ENCODE data around the gene PDE8B. TPM values are rescaled to one million over a fixed set of nuclear protein-coding genes. Genes with fewer than 3 reads are reported as not detected.

The PDE8B gene
- total RNA-seq, 1 experiment from 2014 or later: 0.17 TPM

- POLR2A ChIA-PET: no interaction called here
Observed at GRCh38 chr5:77308154-77308960, 97.9 kb downstream of the PDE8B start.

More at GRCh38 chr5:77308154-77308960, 97.9 kb downstream of the PDE8B start:
- no peak overlapping the region for H3K9ac ChIP-seq (ENCODE audit: low read length)
- H3K27me3 ChIP-seq (ENCODE audit: insufficient read depth, low read length): no peaks in the 10 kb centered on the region
- no peak for TF ChIP-seq REST (IDR thresholded peaks at IDR 0.05; ENCODE audit: low read depth)
- no peak overlapping the region for H3K4me3 ChIP-seq (replicated peaks in 1 of 2; ENCODE audit: low read depth in 1 of 2, low read length in 2 of 2)
- H3K4me1 ChIP-seq (ENCODE audit: control insufficient read depth in 1 of 2, insufficient read depth in 2 of 2, low read length in 2 of 2): no peaks in the 10 kb centered on the region
- no peaks in the 10 kb centered on the region for H3K9me2 ChIP-seq (ENCODE audit: insufficient read depth)
- H2AFZ ChIP-seq (ENCODE audit: low read depth, low read length, poor library complexity, severe bottlenecking): no peak overlapping the region
- no peaks in the 10 kb centered on the region for H4K20me1 ChIP-seq (ENCODE audit: insufficient read depth)
- DNase-seq (ENCODE audit: low read depth, low spot score): no peak
- no peaks in the 10 kb centered on the region for H3K36me3 ChIP-seq (ENCODE audit: control insufficient read depth in 1 of 2, insufficient read depth in 2 of 2, low read length in 2 of 2)
- CTCF ChIA-PET: no interaction called here
- no peaks in the 10 kb centered on the region for H3K9me3 ChIP-seq (ENCODE audit: control insufficient read depth in 1 of 2, insufficient read depth in 1 of 2, low read depth in 1 of 2, low read length in 2 of 2)
- RAD21 ChIA-PET (ENCODE audit: low non-redundant PET in 1 of 2, low total read pairs in 2 of 2, uncharacterized antibody in 2 of 2, unreplicated experiment in 2 of 2): no interaction called here
- no peak overlapping the region for H3K4me2 ChIP-seq (ENCODE audit: low read length)
- no peak overlapping the region for H3K27ac ChIP-seq (ENCODE audit: low read depth, low read length)
- H3K79me2 ChIP-seq (ENCODE audit: insufficient read depth, low read length): no peaks in the 10 kb centered on the region
- ATAC-seq: no peak
- no TSS peak for BruUV-seq (replicated peaks)
- intact Hi-C loops (cut with micrococcal nuclease): no loop called here

All from HCT116 (cell line).